ENCODE results near the gene NUP210.

NUP210 gene

DNA sequence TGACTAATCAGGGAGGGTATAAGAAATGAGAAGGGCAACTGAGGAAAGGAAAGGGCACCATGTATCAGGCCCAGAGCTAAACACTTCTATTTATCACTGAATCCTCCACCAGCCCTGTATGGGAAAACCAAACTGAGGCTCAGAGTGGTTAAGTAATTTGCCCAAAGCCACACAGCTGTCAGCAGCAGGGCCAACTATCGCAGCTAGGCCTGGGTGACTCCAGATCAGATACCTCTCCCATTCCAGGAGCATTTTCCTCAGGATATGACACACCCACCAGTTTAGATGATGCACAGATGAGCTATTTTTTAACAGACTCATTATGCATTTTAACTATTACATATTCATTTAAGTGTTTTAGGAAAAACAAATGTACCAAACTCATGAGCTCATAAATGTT lies 14.5 kb downstream of the NUP210 start:
- Histone ChIP-seq H3K56ac (ENCODE audit: low read length) (no peak overlapping the region), H2BK5ac (ENCODE audit: low read length) (no peak overlapping the region), H3K23ac (ENCODE audit: low read length) (no peak overlapping the region), H3K4me2 (ENCODE audit: low read length) (no peak overlapping the region), H3K4me1 (ENCODE audit: control insufficient read depth, low read depth, low read length) (no peaks in the 10 kb centered on the region), H3K27ac (ENCODE audit: low read depth, low read length) (no peak overlapping the region), H4K5ac (ENCODE audit: low read length) (no peak overlapping the region), H3K79me1 (ENCODE audit: low read length) (no peaks in the 10 kb centered on the region), H3K79me2 (ENCODE audit: control insufficient read depth, insufficient read depth, low read length) (no peaks in the 10 kb centered on the region), H2BK120ac (ENCODE audit: low read depth, low read length) (no peak overlapping the region), H3K4me3 (ENCODE audit: low read length) (no peak overlapping the region), H3K27me3 (ENCODE audit: insufficient read depth, low read length, poor library complexity) (no peaks in the 10 kb centered on the region), H3K18ac (ENCODE audit: low read length) (no peak overlapping the region), H3K36me3 (ENCODE audit: control insufficient read depth, insufficient read depth, low read length) (no peaks in the 10 kb centered on the region), H2AK5ac (ENCODE audit: low read length) (no peak overlapping the region), H2BK15ac (replicated peaks; ENCODE audit: low read depth) (no peak overlapping the region), H4K8ac (ENCODE audit: low read depth, low read length) (no peak overlapping the region), H3K4ac (ENCODE audit: low read depth, low read length) (no peak overlapping the region), H3K9ac (ENCODE audit: low read length) (no peak overlapping the region)
- no CpG with 5 or more reads among the region's 1 CpG for WGBS (ENCODE audit: extremely low coverage, insufficient coverage, low lambda C conversion rate)
- DNase-seq: no peak

DNA sequence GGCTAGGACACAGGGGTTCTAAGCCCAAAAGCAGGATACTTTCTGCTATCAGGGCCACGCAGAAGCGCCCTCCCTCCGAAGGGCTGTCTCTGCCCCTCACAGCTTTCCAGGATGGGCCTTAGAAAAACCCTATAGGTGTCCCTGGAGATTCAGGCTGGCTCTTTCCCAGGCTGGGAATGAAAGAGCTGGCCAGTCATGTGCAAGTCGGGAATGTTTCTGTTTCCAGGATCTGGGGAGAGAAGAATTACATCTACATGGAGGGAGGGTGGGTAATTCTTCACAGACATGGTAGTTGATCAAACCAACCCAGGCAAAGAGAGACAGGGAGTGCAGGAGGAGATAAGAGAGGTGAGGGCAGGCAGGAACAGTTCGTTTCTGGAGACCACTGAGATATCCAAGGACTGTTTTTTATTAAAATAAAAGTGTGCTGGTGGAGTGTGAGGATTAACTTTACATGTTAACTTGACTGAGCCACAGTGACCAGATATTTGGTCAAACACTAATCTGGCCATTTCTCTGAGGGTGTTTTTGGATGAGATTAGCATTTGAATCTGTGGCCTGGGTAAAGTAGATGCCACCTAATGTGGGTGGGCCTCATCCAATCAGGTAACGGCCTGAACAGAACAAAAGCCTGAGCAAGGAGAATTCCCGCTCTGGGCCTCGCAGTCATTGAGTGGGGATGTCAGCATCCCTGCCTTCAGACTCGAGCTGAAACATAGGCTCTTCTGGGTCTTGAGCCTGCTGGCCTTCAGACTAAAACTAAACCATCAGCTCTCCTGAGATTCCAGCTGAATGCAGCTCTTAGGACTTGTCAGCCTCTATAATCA lies 15.3 kb downstream of the NUP210 start:
- Histone ChIP-seq H3K18ac (ENCODE audit: low read length) (no peak overlapping the region), H2AK5ac (ENCODE audit: low read length) (no peak overlapping the region), H3K36me3 (ENCODE audit: control insufficient read depth, insufficient read depth, low read length) (no peaks in the 10 kb centered on the region), H3K27ac (ENCODE audit: low read depth, low read length) (no peak overlapping the region), H3K4me2 (ENCODE audit: low read length) (no peak overlapping the region), H3K79me1 (ENCODE audit: low read length) (no peaks in the 10 kb centered on the region), H2BK15ac (replicated peaks; ENCODE audit: low read depth) (no peak overlapping the region), H3K4ac (ENCODE audit: low read depth, low read length) (no peak overlapping the region), H3K4me1 (ENCODE audit: control insufficient read depth, low read depth, low read length) (no peaks in the 10 kb centered on the region), H4K5ac (ENCODE audit: low read length) (no peak overlapping the region), H3K56ac (ENCODE audit: low read length) (no peak overlapping the region), H2BK120ac (ENCODE audit: low read depth, low read length) (no peak overlapping the region), H3K27me3 (ENCODE audit: insufficient read depth, low read length, poor library complexity) (no peaks in the 10 kb centered on the region), H3K9ac (ENCODE audit: low read length) (no peak overlapping the region), H3K4me3 (ENCODE audit: low read length) (no peak overlapping the region), H2BK5ac (ENCODE audit: low read length) (no peak overlapping the region), H4K8ac (ENCODE audit: low read depth, low read length) (no peak overlapping the region), H3K23ac (ENCODE audit: low read length) (no peak overlapping the region), H3K79me2 (ENCODE audit: control insufficient read depth, insufficient read depth, low read length) (no peaks in the 10 kb centered on the region)
- WGBS (ENCODE audit: extremely low coverage, insufficient coverage, low lambda C conversion rate): no CpG with 5 or more reads among the region's 9 CpGs
- DNase-seq: no peak

DNA sequence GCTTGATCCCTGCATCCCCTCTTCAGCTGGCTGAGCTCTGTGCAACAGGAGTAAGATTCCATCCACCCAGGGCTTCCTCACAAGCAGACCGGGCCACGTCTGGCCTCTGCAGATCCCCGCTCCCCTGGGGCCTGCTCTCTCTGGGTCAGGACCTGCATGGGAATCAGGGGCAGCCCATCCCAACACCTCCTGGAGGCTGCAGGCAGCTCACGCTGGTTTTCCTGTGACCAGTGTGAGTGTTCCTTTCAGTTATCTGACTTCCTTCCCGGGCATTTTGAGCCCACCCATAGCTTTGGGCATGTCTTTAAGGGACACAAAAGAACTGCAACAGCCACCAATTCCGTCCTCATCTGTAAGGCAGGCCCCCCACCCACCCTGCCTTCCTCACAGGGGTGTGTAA lies 16.3 kb downstream of the NUP210 start:
- Histone ChIP-seq H2BK5ac (ENCODE audit: low read length) (no peak overlapping the region), H3K27ac (ENCODE audit: low read depth, low read length) (no peak overlapping the region), H2BK120ac (ENCODE audit: low read depth, low read length) (no peak overlapping the region), H3K79me1 (ENCODE audit: low read length) (no peaks in the 10 kb centered on the region), H3K56ac (ENCODE audit: low read length) (no peak overlapping the region), H3K9ac (ENCODE audit: low read length) (no peak overlapping the region), H2BK15ac (replicated peaks; ENCODE audit: low read depth) (no peak overlapping the region), H3K23ac (ENCODE audit: low read length) (no peak overlapping the region), H3K4me3 (ENCODE audit: low read length) (no peak overlapping the region), H3K4me2 (ENCODE audit: low read length) (no peak overlapping the region), H3K4me1 (ENCODE audit: control insufficient read depth, low read depth, low read length) (no peaks in the 10 kb centered on the region), H3K4ac (ENCODE audit: low read depth, low read length) (no peak overlapping the region), H3K79me2 (ENCODE audit: control insufficient read depth, insufficient read depth, low read length) (no peaks in the 10 kb centered on the region), H3K27me3 (ENCODE audit: insufficient read depth, low read length, poor library complexity) (no peaks in the 10 kb centered on the region), H2AK5ac (ENCODE audit: low read length) (no peak overlapping the region), H3K18ac (ENCODE audit: low read length) (no peak overlapping the region), H4K5ac (ENCODE audit: low read length) (no peak overlapping the region), H4K8ac (ENCODE audit: low read depth, low read length) (no peak overlapping the region), H3K36me3 (ENCODE audit: control insufficient read depth, insufficient read depth, low read length) (no peaks in the 10 kb centered on the region)
- DNase-seq: no peak
- WGBS (ENCODE audit: extremely low coverage, insufficient coverage, low lambda C conversion rate): no CpG with 5 or more reads among the region's 6 CpGs

DNA sequence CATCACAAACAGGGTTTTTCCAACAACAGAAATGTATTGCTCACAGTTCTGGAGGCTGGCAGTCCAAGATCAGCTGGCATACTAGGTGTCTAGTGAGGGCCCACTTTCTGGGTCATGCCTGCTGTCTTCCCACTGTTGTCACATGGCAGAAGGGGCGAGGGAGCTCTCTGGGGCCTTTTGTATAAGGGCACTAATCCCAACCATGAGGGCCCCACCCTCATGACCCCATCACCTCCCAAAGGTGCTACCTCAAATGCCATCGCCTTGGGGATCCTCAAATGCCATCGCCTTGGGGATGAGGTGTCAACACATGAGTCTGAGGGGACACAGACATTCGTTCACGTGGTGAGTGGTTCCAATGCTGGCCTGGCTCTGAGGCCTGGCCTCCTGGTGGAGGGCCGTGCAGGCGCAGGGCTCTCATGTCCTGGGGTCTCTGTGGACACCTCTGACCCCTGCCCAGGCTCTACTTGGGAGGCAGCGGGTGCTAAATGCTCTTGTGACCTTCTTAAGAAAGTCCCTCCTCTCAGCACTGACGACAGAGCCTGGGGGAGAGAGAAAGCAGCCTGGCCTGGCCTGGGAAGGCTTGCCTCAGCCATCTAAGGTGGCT lies 16.8 kb downstream of the NUP210 start:
- H4K8ac ChIP-seq (ENCODE audit: low read depth, low read length): no peak overlapping the region
- WGBS (ENCODE audit: extremely low coverage, insufficient coverage, low lambda C conversion rate): no CpG with 5 or more reads among the region's 9 CpGs
- H3K79me1 ChIP-seq (ENCODE audit: low read length): no peaks in the 10 kb centered on the region
- no peak overlapping the region for H3K4ac ChIP-seq (ENCODE audit: low read depth, low read length)
- H3K18ac ChIP-seq (ENCODE audit: low read length): no peak overlapping the region
- H4K5ac ChIP-seq (ENCODE audit: low read length): no peak overlapping the region
- no peak overlapping the region for H2BK120ac ChIP-seq (ENCODE audit: low read depth, low read length)
- no peaks in the 10 kb centered on the region for H3K79me2 ChIP-seq (ENCODE audit: control insufficient read depth, insufficient read depth, low read length)
- no peaks in the 10 kb centered on the region for H3K27me3 ChIP-seq (ENCODE audit: insufficient read depth, low read length, poor library complexity)
- H2BK5ac ChIP-seq (ENCODE audit: low read length): no peak overlapping the region
- H3K4me2 ChIP-seq (ENCODE audit: low read length): no peak overlapping the region
- no peaks in the 10 kb centered on the region for H3K4me1 ChIP-seq (ENCODE audit: control insufficient read depth, low read depth, low read length)
- no peak overlapping the region for H2AK5ac ChIP-seq (ENCODE audit: low read length)
- no peak overlapping the region for H3K56ac ChIP-seq (ENCODE audit: low read length)
- H3K27ac ChIP-seq (ENCODE audit: low read depth, low read length): no peak overlapping the region
- no peak overlapping the region for H3K9ac ChIP-seq (ENCODE audit: low read length)
- no peak overlapping the region for H3K4me3 ChIP-seq (ENCODE audit: low read length)
- no peaks in the 10 kb centered on the region for H3K36me3 ChIP-seq (ENCODE audit: control insufficient read depth, insufficient read depth, low read length)
- no peak overlapping the region for H3K23ac ChIP-seq (ENCODE audit: low read length)
- no peak overlapping the region for H2BK15ac ChIP-seq (replicated peaks; ENCODE audit: low read depth)
- no peak for DNase-seq

DNA sequence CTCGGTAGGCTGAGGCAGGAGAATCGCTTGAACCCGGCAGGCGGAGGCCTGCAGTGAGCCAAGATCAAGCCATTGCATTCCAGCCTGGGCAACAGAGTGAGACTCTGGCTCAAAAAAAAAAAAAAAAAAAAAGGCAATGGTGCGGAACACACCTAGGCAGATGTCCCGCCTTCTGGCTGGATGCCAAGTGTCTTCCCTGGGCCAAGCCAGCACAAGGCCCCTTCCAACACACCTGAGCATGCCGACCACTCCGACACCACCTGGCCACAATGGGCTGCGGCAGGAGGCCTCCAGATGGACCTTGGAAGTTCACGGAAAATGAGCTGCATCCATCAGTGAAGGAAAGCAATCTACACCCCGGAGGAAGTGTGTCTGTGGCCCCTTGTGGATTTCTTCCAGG lies 19.0 kb downstream of the NUP210 start:
- no peak overlapping the region for H3K9ac ChIP-seq (ENCODE audit: low read length)
- no peak overlapping the region for H4K5ac ChIP-seq (ENCODE audit: low read length)
- H3K4me3 ChIP-seq (ENCODE audit: low read length): no peak overlapping the region
- H3K18ac ChIP-seq (ENCODE audit: low read length): no peak overlapping the region
- H2AK5ac ChIP-seq (ENCODE audit: low read length): no peak overlapping the region
- no peak overlapping the region for H2BK15ac ChIP-seq (replicated peaks; ENCODE audit: low read depth)
- no peaks in the 10 kb centered on the region for H3K79me1 ChIP-seq (ENCODE audit: low read length)
- H2BK5ac ChIP-seq (ENCODE audit: low read length): no peak overlapping the region
- H2BK120ac ChIP-seq (ENCODE audit: low read depth, low read length): no peak overlapping the region
- no peaks in the 10 kb centered on the region for H3K27me3 ChIP-seq (ENCODE audit: insufficient read depth, low read length, poor library complexity)
- H3K4me1 ChIP-seq (ENCODE audit: control insufficient read depth, low read depth, low read length): no peaks in the 10 kb centered on the region
- no peak overlapping the region for H3K4me2 ChIP-seq (ENCODE audit: low read length)
- no peak for DNase-seq
- no peak overlapping the region for H3K4ac ChIP-seq (ENCODE audit: low read depth, low read length)
- no peaks in the 10 kb centered on the region for H3K79me2 ChIP-seq (ENCODE audit: control insufficient read depth, insufficient read depth, low read length)
- H3K56ac ChIP-seq (ENCODE audit: low read length): no peak overlapping the region
- no peak overlapping the region for H4K8ac ChIP-seq (ENCODE audit: low read depth, low read length)
- WGBS (ENCODE audit: extremely low coverage, insufficient coverage, low lambda C conversion rate): no CpG with 5 or more reads among the region's 11 CpGs
- H3K27ac ChIP-seq (ENCODE audit: low read depth, low read length): no peak overlapping the region
- no peaks in the 10 kb centered on the region for H3K36me3 ChIP-seq (ENCODE audit: control insufficient read depth, insufficient read depth, low read length)
- no peak overlapping the region for H3K23ac ChIP-seq (ENCODE audit: low read length)
